ENCODE data around the gene CZIB. TPM values are rescaled to one million over a fixed set of nuclear protein-coding genes. Genes with fewer than 3 reads are reported as not detected.
A peak's percentile ranks its signal among the peaks of the same experiment; 100 is the strongest.

CZIB gene
- total and polyA plus RNA-seq, 3 experiments from 2014 or later = 58.0 to 60.4 (median 58.4) TPM

DNA sequence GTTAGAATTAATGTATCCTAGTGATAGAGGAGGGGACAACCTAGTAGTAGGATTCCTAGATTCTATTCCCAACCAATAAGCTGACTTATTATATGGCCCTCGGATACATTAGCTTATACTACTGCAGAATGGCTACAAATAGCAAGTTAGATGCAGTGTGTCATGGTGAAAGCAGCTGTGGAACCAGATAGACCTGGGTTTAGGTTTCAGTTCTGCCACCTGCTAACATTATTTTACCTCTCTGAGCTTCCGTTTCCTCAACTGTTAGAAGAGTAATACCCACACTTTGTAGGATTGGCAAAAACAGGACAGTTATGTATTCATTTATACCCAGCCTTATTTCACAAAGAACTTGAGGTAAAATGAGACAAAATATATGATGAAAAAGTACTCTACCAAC is 39.5 kb upstream of the CZIB start:
- no peak overlapping the region for H3K27ac ChIP-seq (ENCODE audit: low read depth, low read length)
- Mint-ChIP-seq H3K36me3 (peaks cover 4 to 76% (median 10%) of the 10 kb centered on the region in 3 donors), H3K27me3 (no peaks in the 10 kb centered on the region), H3K27ac (no peak overlapping the region), H3K4me3 (no peak overlapping the region), H3K9me3 (no peaks in the 10 kb centered on the region), H3K4me1 (no peaks in the 10 kb centered on the region)
- H3K4me1 ChIP-seq (ENCODE audit: insufficient read depth, low read length) = no peaks in the 10 kb centered on the region
- CTCF ChIA-PET = no interaction called here
- no peaks in the 10 kb centered on the region for H3K27me3 ChIP-seq (ENCODE audit: insufficient read depth, low read length, poor library complexity, severe bottlenecking)
- H3K36me3 ChIP-seq (ENCODE audit: insufficient read depth, low read length) = peaks cover 21% of the 10 kb centered on the region
- POLR2A ChIA-PET = no interaction called here
- H3K9me3 ChIP-seq (ENCODE audit: low read length) = no peaks in the 10 kb centered on the region
- no peak for DNase-seq
- no peak overlapping the region for H3K4me3 ChIP-seq (ENCODE audit: low read length)

DNA sequence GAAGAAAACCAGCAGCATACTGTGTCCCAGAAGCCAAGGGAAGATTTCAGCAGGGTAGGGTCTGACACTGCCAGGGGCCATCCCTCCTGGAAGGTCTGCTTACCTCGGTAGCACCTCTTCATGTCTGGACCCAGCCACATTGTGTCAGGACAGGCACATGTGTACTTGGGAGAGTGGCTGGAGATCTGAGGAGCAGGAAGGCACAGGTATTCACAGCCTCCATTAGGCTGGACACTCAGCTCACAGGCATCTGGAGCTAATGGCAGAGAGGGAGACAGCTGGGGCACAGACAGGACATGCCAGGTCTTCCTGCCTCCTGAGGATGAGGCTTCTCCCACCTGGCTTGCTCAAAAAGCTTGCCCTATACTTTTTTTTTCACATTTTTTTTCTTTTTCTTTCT is 37.8 kb upstream of the CZIB start:
- no peak for DNase-seq
- ChIA-PET POLR2A (no interaction called here), CTCF (no interaction called here)
- Histone ChIP-seq H3K4me3 (ENCODE audit: low read length) (no peak overlapping the region), H3K27me3 (ENCODE audit: insufficient read depth, low read length, poor library complexity, severe bottlenecking) (no peaks in the 10 kb centered on the region), H3K9me3 (ENCODE audit: low read length) (no peaks in the 10 kb centered on the region), H3K36me3 (ENCODE audit: insufficient read depth, low read length) (peaks cover 16% of the 10 kb centered on the region), H3K27ac (ENCODE audit: low read depth, low read length) (no peak overlapping the region), H3K4me1 (ENCODE audit: insufficient read depth, low read length) (no peaks in the 10 kb centered on the region)
- Mint-ChIP-seq H3K27me3 (no peaks in the 10 kb centered on the region), H3K4me1 (no peaks in the 10 kb centered on the region), H3K36me3 (peaks cover 0 to 69% (median 9%) of the 10 kb centered on the region in 3 donors), H3K4me3 (no peak overlapping the region), H3K9me3 (no peaks in the 10 kb centered on the region), H3K27ac (no peak overlapping the region)

DNA sequence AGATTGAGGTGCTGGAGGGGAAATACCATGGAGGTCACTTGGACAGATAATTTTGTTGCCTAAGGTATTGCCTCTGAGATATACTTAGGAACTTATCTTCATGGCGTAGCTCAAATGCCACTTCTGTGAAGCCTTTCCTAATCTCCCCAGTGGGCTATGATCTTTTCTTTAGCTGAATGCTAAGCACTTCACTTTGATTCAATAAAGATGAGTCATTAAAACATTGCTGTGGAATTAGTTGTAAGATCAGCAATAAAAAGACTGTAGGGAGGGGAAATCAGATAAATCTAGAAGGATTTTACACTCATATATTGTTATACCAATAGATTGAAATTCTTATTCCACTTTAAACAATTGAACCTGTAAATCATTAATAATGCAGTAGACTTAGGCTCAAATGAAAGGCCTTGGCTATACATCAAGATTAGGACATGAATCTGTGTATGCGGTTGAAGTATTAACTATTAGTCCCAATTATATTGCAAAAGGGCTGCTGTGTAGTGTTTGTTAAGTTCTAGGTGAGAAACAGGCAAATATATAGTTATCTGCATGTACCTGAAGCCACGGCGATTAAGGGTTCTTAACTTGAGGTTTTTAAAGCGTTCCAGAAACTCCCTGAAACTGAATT is 37.1 kb upstream of the CZIB start:
- H3K36me3 ChIP-seq (ENCODE audit: insufficient read depth, low read length) = peaks cover 10% of the 10 kb centered on the region
- ChIA-PET POLR2A (no interaction called here), CTCF (no interaction called here)
- no peaks in the 10 kb centered on the region for H3K4me1 ChIP-seq (ENCODE audit: insufficient read depth, low read length)
- Mint-ChIP-seq H3K27ac (peak overlapping the region in 1 of 8 donors; percentile 41), H3K9me3 (no peaks in the 10 kb centered on the region), H3K4me1 (no peaks in the 10 kb centered on the region), H3K36me3 (peaks cover 0 to 65% (median 9%) of the 10 kb centered on the region in 3 donors), H3K4me3 (no peak overlapping the region), H3K27me3 (no peaks in the 10 kb centered on the region)
- no peaks in the 10 kb centered on the region for H3K27me3 ChIP-seq (ENCODE audit: insufficient read depth, low read length, poor library complexity, severe bottlenecking)
- H3K4me3 ChIP-seq (ENCODE audit: low read length) = no peak overlapping the region
- H3K9me3 ChIP-seq (ENCODE audit: low read length) = no peaks in the 10 kb centered on the region
- H3K27ac ChIP-seq (ENCODE audit: low read depth, low read length) = no peak overlapping the region
- DNase-seq = no peak

DNA sequence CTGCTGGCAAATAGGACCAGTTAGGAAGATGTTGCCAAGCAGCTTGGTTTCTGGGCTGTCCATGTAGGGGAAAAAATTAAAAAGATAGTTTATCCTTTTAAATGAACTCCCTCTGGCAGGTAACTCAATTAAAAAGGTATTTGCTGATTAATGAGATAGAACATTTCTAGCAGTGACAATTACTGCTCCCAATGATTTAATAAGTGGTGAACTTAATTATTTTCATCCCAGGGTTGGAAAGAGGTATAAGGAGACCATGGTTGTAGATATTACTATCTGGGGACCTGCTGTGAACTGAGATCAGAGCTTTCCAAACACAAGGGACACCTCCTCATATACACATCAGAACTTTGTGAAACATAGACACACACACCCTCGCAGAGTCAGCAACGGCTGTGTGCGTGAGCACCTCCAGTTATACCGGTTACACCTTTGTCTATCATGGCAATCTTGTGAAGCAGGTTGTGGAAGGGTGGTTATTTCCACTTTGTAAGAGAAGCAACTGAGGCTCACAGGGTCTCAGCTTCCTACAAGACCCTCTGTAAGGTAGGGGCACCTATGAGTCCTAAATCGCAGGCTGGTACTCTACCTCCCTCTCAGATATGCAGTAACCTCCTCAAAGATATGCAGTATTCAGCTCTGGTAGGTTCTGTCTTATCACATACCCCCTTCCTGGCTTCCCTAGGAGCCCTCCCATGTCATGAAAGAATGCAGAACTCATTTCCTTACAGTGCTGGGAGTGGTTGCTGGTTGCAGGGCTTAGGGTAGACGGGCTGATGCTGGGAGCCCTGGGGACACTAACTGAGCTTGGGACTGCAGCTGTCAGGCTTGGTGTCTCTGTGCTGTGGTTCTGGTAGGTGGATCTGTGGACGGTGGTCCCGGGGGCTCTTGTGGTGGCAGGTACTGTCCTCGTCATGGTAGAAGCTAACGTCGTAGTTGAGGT is 36.3 kb upstream of the CZIB start:
- ChIA-PET POLR2A (no interaction called here), CTCF (no interaction called here)

DNA sequence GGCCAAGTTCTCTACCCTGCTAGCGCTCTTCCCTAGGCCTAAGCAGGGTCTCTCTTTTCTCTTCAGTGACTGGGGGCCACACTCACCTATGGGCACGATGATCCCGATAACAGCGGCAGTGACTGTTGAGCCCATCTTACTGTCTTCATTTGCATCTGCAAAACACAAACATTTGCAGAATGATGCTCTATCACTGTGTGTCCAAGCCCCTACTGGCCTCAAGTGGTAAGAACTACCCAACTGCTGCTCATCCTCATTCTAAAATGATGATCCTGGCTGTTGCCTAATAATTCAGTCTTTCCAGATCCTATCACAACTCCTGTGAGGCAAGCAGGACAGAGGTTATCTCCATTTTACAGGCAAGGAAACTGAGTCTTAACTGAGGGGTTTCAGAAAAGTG is 34.6 kb upstream of the CZIB start:
- Histone ChIP-seq H3K36me3 (ENCODE audit: insufficient read depth, low read length) (peaks cover 2% of the 10 kb centered on the region), H3K9me3 (ENCODE audit: low read length) (no peaks in the 10 kb centered on the region), H3K4me1 (ENCODE audit: insufficient read depth, low read length) (no peaks in the 10 kb centered on the region), H3K27me3 (ENCODE audit: insufficient read depth, low read length, poor library complexity, severe bottlenecking) (no peaks in the 10 kb centered on the region), H3K27ac (ENCODE audit: low read depth, low read length) (no peak overlapping the region), H3K4me3 (ENCODE audit: low read length) (no peak overlapping the region)
- peaks cover 0 to 56% (median 10%) of the 10 kb centered on the region in 3 donors for H3K36me3 Mint-ChIP-seq
- no peak overlapping the region for H3K27ac Mint-ChIP-seq
- ChIA-PET CTCF (no interaction called here), POLR2A (no interaction called here)
- DNase-seq = no peak
- H3K4me3 Mint-ChIP-seq = no peak overlapping the region
- no peaks in the 10 kb centered on the region for H3K27me3 Mint-ChIP-seq
- H3K9me3 Mint-ChIP-seq = no peaks in the 10 kb centered on the region
- no peaks in the 10 kb centered on the region for H3K4me1 Mint-ChIP-seq

More for the DNA sequence above, 36.3 kb upstream of the CZIB start:
- Mint-ChIP-seq H3K36me3 (peaks cover 0 to 61% (median 9%) of the 10 kb centered on the region in 3 donors), H3K4me3 (no peak overlapping the region), H3K4me1 (no peaks in the 10 kb centered on the region), H3K9me3 (no peaks in the 10 kb centered on the region), H3K27ac (peak overlapping the region in 1 of 8 donors; percentile 41), H3K27me3 (no peaks in the 10 kb centered on the region)
- H3K36me3 ChIP-seq (ENCODE audit: insufficient read depth, low read length) = peaks cover 8% of the 10 kb centered on the region
- no peak overlapping the region for H3K27ac ChIP-seq (ENCODE audit: low read depth, low read length)
- no peaks in the 10 kb centered on the region for H3K4me1 ChIP-seq (ENCODE audit: insufficient read depth, low read length)
- H3K9me3 ChIP-seq (ENCODE audit: low read length) = no peaks in the 10 kb centered on the region
- no peak for DNase-seq
- H3K4me3 ChIP-seq (ENCODE audit: low read length) = no peak overlapping the region
- H3K27me3 ChIP-seq (ENCODE audit: insufficient read depth, low read length, poor library complexity, severe bottlenecking) = no peaks in the 10 kb centered on the region

DNA sequence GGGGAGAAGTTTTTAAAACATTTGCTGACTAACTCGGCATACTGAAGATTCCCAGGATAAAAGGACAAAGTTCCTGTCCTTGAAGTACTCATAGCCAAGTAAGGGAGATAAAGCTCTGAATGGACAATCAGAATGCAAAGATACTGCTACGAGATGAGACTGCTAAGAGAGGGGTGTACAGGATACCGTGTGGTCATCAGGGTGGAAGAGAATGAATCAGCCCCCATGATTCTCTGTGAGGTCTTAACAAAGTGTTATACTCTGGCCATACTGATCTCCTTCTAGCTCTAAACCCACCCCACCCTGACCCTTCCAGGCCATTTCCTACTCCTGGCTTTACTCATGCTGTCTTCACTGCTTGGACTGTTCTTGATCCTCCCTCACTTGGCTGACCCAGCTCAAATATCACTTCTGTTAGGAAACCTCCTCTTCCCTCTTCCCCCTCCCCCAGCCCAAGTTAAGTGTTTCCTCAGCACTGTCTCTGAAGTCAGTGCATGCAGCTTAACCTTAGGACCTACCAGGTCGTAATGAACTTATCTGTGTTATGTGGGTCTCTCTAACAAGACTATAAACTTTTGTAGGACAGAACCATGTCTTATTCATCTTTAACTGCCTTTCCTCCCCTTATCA is 33.7 kb upstream of the CZIB start:
- Histone ChIP-seq H3K4me1 (ENCODE audit: insufficient read depth, low read length) (no peaks in the 10 kb centered on the region), H3K36me3 (ENCODE audit: insufficient read depth, low read length) (no peaks in the 10 kb centered on the region), H3K27me3 (ENCODE audit: insufficient read depth, low read length, poor library complexity, severe bottlenecking) (no peaks in the 10 kb centered on the region), H3K4me3 (ENCODE audit: low read length) (no peak overlapping the region), H3K27ac (ENCODE audit: low read depth, low read length) (no peak overlapping the region), H3K9me3 (ENCODE audit: low read length) (no peaks in the 10 kb centered on the region)
- Mint-ChIP-seq H3K36me3 (peaks cover 0 to 56% (median 14%) of the 10 kb centered on the region in 3 donors), H3K9me3 (no peaks in the 10 kb centered on the region), H3K4me3 (no peak overlapping the region), H3K27me3 (no peaks in the 10 kb centered on the region), H3K4me1 (no peaks in the 10 kb centered on the region), H3K27ac (peak overlapping the region in 5 of 8 donors; percentile 26 to 58 (median 49))
- ChIA-PET POLR2A (no interaction called here), CTCF (no interaction called here)
- DNase-seq = no peak

DNA sequence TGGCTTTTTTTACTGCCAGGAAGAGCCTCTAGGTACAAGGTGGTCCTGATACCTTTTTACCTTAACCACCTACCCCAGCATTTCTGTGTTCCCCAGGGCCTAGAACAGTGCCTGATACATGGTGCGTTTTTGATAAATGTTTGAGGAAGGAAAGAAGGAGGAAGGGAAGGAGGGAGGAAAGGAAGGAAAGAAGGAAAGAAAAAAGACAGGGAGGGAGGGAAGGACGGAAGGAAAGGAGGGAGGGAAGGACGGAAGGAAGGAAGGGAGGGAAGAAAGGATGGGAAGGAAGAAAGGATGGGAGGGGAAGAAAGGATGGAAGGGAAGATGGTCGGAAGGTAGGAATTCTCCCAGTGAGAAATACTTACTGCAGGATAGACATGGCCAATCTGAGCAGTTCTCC is 29.9 kb upstream of the CZIB start:
- H3K27ac Mint-ChIP-seq = peak overlapping the region in 1 of 8 donors; percentile 43
- H3K27ac ChIP-seq (ENCODE audit: low read depth, low read length) = no peak overlapping the region
- no peaks in the 10 kb centered on the region for H3K9me3 Mint-ChIP-seq
- CTCF ChIA-PET = no interaction called here
- no peak overlapping the region for H3K4me3 Mint-ChIP-seq
- H3K27me3 Mint-ChIP-seq = no peaks in the 10 kb centered on the region
- DNase-seq = no peak
- no peaks in the 10 kb centered on the region for H3K36me3 ChIP-seq (ENCODE audit: insufficient read depth, low read length)
- POLR2A ChIA-PET = no interaction called here
- peaks cover 0 to 34% (median 12%) of the 10 kb centered on the region in 3 donors for H3K36me3 Mint-ChIP-seq
- no peaks in the 10 kb centered on the region for H3K4me1 ChIP-seq (ENCODE audit: insufficient read depth, low read length)
- no peaks in the 10 kb centered on the region for H3K9me3 ChIP-seq (ENCODE audit: low read length)
- no peaks in the 10 kb centered on the region for H3K27me3 ChIP-seq (ENCODE audit: insufficient read depth, low read length, poor library complexity, severe bottlenecking)
- no peaks in the 10 kb centered on the region for H3K4me1 Mint-ChIP-seq
- H3K4me3 ChIP-seq (ENCODE audit: low read length) = no peak overlapping the region

DNA sequence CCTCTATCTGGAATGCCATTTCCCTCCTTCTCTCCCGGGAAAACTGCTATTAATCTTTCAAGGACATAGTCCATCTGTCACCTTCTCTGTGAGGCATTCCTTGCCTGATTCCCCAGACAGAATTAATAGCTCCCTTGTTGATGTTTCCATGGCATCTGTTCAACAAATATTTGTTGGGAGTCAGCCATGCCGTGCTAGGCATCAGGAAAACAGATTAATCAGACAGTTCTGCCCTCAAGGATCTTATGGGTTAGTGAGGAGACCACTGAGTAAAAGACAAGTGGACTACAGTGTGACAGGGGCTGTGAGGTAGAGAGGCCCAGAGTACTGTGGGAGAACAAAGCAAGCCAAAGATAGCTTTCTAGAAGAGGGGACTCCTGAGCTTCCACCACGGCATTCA is 29.3 kb upstream of the CZIB start:
- Histone ChIP-seq H3K27ac (ENCODE audit: low read depth, low read length) (no peak overlapping the region), H3K36me3 (ENCODE audit: insufficient read depth, low read length) (no peaks in the 10 kb centered on the region), H3K27me3 (ENCODE audit: insufficient read depth, low read length, poor library complexity, severe bottlenecking) (no peaks in the 10 kb centered on the region), H3K4me3 (ENCODE audit: low read length) (no peak overlapping the region), H3K9me3 (ENCODE audit: low read length) (no peaks in the 10 kb centered on the region), H3K4me1 (ENCODE audit: insufficient read depth, low read length) (no peaks in the 10 kb centered on the region)
- H3K27ac Mint-ChIP-seq = no peak overlapping the region
- POLR2A ChIA-PET = no interaction called here
- no peaks in the 10 kb centered on the region for H3K4me1 Mint-ChIP-seq
- DNase-seq = no peak
- H3K36me3 Mint-ChIP-seq = peaks cover 0 to 29% (median 12%) of the 10 kb centered on the region in 3 donors
- no peaks in the 10 kb centered on the region for H3K9me3 Mint-ChIP-seq
- CTCF ChIA-PET = no interaction called here
- H3K4me3 Mint-ChIP-seq = no peak overlapping the region
- no peaks in the 10 kb centered on the region for H3K27me3 Mint-ChIP-seq

Data from CD8-positive, alpha-beta memory T cell (primary cell).